Fibroblast of skin of right biceps (primary cell): ENCODE results near the gene DCAF10.

ENCODE experiments used
- DNase-seq: peaks from one replicate; pipeline ENCODE4 v3.0.0-alpha.2; 2013

The DCAF10 gene

GRCh38 chr9:37910271-37910670 lies 109.7 kb downstream of the DCAF10 start:
- DNase-seq, result no peak

- no peak for DNase-seq
These were observed 110.7 kb downstream of the DCAF10 start for GRCh38 chr9:37911271-37911681.

GRCh38 chr9:37913480-37914153 lies 113.0 kb downstream of the DCAF10 start:
- peak; percentile 83 for DNase-seq

GRCh38 chr9:37914154-37914551 lies 113.6 kb downstream of the DCAF10 start:
- no peak for DNase-seq

GRCh38 chr9:37914701-37915358 lies 114.2 kb downstream of the DCAF10 start:
- DNase-seq, result no peak

- no peak for DNase-seq
These were observed 115.4 kb downstream of the DCAF10 start for GRCh38 chr9:37915911-37916470.

- no peak for DNase-seq
These were observed 116.1 kb downstream of the DCAF10 start for GRCh38 chr9:37916471-37917312.
